Fibroblast of upper back skin (primary cell): Measurements from ENCODE around the gene ELMO3.

Experiments
- DNase-seq: peaks from one replicate; pipeline ENCODE4 v3.0.0-alpha.2; 2013

The ELMO3 gene

GRCh38 chr16:67226804-67227566 is 28.1 kb downstream of the ELMO3 start, which contains the start of gene TMEM208:
Gene TMEM208 (plus strand): TSS chr16:67227130. CDS start chr16:67227219, 89 bp downstream.
- peak; percentile 99 for DNase-seq

DNA sequence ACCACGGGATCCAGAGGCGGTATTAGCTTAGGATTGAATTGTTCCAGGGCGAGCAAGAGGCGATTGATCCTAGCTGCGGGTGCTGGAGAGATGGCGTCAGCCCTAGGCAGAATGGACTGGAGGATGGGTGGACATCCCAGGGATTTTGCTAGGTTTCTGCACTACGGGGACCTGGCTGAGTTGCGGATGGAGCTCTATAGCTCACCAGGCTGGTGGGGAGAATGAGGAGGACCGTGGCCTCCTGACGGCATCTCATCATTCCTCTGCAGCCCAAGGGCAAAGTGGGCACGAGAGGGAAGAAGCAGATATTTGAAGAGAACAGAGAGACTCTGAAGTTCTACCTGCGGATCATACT is 28.6 kb downstream of the ELMO3 start:
- no peak for DNase-seq

GRCh38 chr16:67228034-67228785 is 29.3 kb downstream of the ELMO3 start:
- no peak for DNase-seq

- DNase-seq, result no peak
These were observed 30.0 kb downstream of the ELMO3 start for GRCh38 chr16:67228905-67229304.

DNA sequence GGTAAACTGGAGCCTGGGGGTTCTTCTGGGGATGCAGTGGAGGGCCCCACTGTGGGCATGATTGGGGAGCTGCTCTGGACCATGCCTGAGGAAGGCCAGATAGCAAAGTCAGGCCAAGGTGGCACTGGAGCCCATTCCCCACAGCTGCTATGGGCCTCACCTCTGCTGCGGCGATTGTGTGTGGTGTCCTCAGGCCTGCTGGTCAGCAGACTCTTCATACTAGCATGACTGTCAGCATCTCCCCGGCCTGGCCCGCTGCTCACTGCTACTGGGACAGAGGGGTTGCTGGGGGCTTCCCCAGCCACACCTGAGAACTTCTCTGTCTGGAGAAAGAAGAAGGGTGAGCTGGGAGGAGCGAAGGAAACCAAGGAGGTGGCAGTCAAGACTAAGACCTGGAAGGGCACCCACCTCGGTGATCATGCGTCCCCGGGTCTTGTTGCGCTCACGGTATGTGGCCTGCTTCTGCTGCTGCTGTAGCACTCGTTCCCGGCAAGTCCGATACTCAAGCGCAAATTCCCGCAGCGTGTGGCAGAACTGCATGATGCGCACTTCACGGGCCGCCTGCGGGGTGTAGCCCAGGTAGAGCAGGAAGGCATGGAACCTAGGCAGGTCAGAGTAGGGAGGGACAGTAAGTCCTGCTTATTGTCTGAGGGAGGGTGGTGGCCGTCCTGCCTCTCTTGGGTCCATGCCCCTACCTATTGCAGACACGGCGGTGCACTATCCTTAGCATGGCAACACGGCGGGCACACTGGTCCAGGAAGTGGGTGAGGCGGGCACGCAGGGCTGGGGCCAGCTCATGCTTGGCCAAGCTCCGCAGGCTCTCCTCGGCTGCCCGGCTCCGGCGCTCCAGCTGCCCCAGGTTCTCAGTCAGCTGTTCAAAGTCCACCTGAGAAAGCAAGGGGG is 31.2 kb downstream of the ELMO3 start:
- DNase-seq, result no peak

DNA sequence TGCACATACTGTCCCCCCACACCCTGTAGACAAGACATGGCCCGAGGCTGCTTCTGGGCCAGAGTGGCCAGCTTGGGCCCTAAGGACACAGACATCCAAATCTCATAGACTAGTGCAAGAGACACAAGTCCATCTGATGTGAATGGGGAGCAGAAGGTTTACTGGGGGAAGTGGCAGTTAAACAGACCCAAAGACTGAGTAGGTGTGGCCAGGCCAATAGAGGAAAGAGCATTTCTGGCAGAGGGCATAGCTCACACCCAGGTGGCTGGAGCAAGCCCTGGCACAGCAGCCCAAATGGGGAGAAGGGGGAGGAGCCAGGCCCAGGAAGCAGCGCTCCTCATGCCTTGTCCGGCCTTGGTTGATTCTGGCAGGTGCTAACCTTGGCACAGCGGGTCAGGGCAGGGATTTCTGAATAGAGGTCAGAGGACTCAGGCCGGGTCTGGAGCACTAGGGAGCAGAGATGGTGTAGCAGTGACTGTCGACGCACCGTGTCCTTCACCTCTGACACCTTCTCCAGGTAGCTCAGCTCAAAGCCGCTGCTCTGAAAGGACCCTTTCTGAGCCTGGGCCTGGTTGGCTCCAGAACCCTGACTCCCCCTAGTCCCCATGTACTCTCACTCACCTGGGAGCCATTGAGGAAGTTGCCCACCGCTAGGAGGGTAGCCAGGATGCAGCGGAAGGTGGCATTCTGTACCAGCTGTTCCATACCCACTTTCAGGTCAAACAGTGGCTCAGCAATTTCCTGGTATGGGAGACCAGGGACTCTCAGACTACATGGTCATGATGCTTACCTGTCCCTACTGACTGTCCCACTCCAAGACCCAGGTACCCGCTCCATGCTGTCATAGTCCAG is 32.1 kb downstream of the ELMO3 start:
- DNase-seq, result no peak

DNA sequence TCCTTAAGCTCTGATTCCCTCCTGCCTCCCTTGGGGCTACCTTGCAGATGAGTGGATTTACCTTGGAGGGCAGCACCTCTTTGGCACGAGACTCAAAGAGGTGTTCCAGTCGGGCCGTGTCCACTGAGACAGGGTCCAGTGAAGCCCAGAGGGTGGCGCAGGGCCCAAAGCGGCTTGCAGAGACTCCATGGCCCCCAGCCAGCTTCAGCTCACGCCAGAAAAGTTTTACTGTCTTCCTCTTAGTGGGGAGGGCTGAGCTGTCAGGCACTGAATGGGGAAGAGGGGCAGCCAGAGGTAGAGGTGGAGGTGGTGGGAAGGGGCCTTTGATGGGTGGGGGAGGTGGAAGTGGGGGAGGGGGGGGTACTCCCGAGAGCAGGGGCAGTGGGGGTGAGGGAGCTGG is 34.7 kb downstream of the ELMO3 start:
- no peak for DNase-seq

- DNase-seq, result no peak
These were observed 35.3 kb downstream of the ELMO3 start for GRCh38 chr16:67234180-67234597.

DNA sequence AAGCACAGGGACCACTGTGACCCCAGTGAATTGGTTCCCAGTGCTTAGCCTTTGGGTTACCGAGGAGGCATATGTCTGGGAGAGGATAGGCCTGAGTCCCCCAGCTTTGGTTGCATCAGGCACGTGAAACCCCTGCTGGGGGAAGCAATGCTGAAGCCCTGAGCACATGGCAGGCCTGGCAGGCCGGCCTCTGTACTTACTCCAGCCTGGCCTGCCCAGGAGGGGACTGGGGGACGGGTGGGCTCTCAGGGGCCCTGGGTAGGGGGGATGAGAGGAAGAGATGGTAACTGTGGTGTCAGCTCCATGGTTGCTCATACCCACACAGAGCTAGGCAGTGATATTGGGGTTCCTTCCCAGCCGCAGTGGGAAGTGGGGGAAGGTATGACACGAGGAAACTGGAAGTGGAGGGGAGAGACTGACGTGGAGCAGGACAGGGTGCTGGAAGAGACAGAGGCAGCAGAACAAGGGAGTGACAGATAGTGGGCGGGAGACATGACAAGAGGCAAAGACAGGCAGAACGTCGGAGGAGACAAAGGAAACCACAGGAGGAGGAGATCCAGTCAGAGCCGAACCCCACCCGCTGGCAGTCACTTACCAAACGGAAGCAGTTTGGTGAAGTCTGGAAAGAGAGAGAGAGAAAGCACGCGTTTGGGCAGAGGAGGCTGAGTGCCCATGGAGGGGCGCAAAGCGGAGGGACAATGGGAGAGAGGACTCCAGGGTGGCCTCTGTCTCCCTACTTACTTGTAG is 37.1 kb downstream of the ELMO3 start:
- no peak for DNase-seq

DNA sequence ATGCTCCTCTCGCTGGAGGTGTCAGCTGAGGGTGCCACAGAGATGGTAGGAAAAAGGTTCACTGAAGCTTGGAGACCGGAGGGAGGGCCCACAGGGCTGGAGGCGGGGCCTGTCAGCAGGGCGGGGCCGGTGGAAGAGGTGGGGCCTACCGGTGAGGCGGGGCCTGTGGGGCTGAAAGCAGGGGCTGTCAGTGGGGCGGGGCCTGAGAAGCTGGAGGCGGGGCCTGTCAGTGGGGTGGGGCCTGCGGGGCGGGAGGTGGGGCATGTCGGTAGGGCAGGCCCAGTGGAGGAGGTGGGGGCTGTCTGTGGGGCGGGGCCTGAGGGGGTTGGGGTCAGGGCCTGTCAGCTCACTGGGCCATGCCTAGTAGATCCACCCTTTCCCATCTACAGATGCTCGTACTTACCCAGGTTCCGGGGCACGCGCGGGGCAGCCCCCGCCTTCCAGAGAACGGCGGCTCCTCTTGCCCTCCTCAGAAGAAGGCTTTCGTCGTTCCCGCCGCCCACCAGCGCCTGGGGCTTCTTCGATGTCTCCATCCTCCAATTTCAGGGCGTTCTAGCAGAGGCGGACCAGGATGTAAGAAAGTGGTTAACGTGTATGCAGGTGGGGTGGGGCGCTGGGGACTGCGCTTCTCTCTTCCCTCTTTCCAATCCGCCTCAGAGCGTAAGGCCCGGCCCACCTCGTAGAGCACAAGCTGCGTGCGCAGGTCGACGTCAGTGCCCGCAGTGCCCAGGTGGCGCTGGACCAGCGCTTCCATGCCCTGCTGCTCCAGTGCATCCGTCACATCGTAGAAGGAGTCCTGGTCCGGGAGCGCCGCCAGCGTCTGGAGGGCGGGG is 37.8 kb downstream of the ELMO3 start:
- peak; percentile 39 for DNase-seq

DNA sequence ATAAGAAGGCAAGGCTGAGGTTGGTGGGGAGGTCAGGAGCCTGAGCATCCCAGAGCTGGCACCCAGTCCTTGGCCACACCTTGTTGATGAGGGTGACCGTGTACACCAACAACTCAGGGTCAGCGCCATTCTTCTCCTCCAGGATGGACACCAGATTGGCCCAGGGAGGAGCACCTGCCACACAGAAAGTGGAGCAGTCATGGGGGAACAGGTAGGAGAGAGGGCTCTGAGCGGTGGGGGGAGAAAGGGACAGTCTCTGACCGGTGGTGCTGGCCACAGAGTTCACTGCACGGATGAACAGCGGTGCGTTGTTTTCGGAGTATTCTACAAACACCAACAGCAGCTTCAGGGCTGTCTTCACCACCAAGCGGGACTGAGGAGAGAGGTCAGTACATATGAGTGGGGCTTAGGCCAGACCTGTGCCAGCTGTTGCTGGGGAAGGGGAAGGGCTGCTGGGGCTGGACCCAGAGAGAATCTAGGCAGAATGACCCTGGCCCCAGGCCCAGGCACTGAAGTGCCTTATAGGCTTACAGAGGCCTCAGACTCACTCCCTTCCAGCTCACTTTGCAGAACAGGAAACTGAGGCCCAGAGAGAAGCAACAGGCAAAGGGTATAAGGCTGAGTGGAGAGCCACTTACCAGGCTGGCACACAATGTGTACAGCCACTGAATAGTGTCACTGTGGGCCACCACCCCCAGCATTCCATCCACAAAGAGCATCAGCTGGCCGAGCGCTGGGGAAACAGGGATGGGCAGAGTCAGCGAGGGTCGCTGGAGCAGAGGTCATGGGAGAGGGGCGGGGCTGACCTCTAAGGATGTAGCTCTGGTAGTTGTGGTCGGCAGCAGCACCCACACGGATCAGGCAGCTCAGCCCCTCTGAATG is 38.7 kb downstream of the ELMO3 start:
- DNase-seq, result no peak

DNA sequence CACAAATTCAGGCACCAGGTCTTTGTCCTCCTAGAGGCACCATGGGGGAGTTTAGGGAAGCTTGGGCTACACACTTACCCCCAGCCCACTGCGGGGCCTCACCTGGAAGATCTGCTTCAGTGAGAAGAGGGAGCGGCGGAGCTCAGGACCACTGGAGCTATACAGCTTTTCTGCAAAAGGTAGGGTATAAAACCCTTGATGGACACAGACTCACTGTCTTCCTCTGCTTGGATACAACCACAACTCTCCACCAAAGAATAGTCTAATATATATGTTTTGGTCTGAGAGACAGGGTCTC is 39.3 kb downstream of the ELMO3 start:
- no peak for DNase-seq

DNA sequence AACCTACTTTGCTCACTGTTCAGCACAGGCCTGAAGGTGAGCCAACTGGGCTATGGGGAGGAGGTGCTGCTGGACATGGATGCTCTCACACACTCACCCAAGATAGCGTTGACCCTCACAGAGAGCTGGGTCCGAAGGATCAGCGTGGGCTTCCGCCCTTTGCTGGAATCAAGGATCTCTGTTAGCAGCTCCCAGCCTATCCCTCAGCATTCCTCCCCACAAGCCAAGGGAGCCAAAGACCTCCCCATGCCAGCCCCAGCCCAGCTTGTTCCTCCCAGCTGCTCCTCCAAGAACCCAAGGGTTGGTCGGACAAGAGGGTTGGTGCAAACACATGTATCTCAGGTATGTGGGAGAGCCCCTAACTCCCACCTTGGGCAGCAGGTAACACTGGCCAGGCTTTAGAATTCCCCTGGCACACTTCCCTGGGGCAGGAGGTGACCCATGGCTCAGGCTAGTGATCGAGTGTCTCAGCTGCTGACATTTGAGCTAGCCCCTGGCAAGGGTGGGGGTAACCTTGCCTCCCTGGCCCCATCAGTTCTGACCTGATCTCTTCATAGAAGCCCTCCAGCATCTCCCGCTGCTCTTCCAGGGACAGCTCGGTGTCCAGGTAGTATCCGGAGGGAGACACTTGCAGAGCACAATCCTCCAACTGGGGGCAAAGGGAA is 40.0 kb downstream of the ELMO3 start:
- DNase-seq, result no peak

GRCh38 chr16:67240506-67240905 is 41.6 kb downstream of the ELMO3 start:
- DNase-seq, result peak; percentile 24

DNA sequence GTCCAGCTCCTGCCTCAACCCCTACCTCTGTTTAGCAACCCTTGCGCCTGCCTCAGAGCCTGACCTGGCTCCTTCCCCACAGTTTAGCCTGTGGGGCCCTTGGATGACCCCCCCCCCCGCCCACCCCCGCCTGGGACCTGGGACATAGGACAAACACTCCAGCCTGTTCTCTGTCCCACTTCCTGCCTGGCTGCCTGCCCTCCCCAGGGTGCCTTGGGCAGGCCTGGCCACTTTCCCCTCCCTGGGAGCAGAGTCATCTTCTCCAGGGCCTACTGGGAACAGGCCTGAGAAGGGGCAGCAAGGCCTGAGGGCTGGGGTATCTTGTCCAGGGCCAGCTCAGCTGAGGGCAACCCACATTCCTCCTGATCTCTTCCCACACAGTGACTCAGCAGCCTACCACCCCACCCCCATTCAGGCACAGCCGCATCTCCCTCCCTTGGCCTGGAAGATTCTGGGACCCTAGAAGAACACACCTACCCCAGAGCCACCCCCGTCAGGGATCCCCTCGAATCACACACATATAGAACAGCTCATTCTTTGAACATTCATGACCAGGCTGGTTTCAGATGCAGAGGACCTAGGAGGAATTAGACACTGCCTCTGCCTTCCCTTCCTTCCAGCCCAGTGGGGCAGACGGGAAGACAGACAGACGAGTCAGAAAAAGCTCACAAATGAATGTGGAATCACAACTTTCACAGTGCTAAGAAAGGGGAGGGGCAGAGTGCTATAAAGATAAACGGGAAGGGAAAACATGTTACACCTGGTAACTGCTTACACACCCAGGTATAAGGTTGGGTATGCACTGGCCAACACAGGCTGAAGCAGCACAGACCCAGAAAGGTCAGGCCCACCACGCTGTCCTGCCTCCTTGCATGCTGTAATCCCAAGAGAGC is 42.3 kb downstream of the ELMO3 start:
- DNase-seq, result peak; percentile 83

DNA sequence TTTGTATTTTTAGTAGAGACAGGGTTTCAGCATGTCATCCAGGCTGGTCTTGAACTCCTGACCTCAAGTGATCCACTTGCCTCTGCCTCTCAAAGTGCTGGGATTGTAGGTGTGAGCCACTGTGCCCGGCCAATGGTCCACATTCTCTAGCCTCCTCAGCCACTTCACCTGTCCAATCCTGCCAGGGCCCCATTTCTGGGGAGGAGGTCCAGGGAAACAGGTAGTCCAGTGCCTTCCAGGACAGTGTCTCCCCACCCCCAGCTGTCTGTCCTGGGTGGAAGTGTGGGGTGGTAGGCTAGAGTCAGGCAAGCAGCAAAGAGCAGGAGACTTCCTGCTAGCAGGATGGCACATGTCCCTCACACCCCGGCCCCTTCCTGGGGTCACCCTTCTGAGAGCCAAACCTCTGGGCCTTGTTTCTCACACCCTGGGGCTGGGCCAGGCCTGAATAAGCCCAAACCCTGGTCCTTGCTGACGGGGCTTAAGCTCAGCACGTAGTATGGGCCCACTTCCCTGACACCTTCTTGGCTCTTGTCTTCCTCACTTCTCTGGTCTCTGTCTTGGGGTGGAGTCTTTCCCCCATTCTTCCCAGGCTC is 43.3 kb downstream of the ELMO3 start:
- DNase-seq, result no peak

DNA sequence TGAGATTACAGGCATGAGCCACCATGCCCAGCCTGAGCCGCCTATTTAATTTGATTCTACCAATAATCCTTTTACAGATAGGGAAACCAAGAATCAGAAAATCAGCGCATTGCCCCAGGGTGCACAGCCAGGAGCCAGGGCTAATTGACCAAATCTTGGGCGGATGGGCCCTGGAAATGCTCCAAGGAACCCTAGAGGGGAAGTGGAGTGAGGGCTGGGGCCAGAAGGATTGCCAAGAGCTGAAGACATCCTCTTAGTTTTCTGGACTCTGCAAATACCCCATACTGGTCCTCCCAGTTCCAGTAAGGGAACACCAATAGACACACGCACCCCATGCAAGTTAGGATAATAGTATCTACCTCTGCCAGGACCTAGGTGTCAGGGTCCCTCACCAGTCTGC is 44.5 kb downstream of the ELMO3 start:
- DNase-seq, result no peak
